GM12872 (cell line): ENCODE data around the gene TNIP2.

Source experiments
- CTCF ChIP-seq: IDR thresholded peaks from 3 replicates; pipeline ENCODE4 v1.5.1; 2011; ENCODE audit warnings: low read depth, mild to moderate bottlenecking, low read length, moderate library complexity; ENCODE audit not compliant: insufficient read depth

Gene TNIP2

GRCh38 chr4:2786794-2787229, 30.7 kb upstream of the TNIP2 start:
- TF ChIP-seq CTCF = no peak

DNA sequence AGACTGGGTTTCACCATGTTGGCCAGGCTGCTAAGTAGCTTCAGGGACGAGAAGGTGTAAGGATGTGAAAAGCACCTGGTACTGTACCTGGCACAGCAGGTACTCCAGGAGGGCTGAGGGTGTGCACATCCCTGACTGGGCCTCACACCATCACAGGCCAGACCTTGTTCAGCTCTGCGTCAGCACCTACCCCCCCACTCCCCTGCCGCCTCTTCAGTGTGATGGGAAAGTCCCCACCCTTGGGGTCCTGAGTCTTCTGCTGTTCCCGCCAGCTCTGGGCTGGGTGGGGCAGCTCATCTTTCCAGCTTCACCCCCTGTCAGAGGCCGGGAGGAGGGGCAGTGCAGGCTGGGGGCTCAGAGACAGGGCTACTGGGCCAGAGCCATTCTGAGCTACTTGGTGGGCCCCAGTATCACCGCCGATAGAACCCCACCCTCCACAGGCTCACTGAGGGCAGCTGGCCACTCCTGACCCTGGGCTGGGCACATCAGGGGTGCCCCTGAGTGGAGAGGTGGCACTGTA, 30.1 kb upstream of the TNIP2 start:
- TF ChIP-seq CTCF = no peak

DNA sequence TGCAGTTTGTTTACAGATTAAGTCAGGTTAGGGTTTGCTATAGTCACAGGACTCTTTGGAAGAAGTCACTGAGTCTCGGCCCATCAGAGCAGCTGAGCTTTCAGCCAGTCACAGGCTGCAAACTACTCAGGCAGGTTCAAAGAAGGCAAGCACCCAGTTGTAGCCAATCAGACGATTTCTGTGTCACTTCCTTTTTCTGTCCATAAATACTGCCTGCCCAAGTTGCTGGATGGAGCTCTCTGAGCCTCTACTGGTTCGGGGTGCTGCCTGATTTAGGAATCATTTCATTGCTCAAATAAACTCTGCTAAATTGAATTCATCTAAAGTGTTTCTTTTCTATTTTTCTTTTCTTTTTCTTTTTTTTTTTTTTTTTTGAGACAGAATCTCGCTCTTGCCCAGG, 29.5 kb upstream of the TNIP2 start:
- TF ChIP-seq CTCF = no peak

DNA sequence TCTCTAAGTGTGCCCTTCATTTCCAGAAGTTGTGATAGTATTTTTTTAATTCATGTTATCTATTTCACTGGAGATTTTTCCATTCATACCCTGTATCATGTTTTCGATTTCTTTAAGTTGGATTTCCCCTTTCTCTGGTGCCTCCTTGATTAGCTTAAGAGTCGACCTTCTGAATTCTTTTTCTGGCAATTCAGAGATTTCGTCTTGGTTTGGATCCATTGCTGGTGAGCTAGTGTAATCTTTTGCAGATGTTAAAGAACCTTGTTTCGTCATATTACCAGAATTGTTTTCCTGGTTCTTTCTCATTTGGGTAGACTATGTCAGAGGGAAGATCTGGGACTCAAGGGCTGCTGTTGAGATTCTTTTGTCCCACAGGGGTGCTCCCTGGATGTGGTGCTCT, 27.7 kb upstream of the TNIP2 start:
- no peak for TF ChIP-seq CTCF

GRCh38 chr4:2781911-2782310, 25.8 kb upstream of the TNIP2 start:
- TF ChIP-seq CTCF = no peak

DNA sequence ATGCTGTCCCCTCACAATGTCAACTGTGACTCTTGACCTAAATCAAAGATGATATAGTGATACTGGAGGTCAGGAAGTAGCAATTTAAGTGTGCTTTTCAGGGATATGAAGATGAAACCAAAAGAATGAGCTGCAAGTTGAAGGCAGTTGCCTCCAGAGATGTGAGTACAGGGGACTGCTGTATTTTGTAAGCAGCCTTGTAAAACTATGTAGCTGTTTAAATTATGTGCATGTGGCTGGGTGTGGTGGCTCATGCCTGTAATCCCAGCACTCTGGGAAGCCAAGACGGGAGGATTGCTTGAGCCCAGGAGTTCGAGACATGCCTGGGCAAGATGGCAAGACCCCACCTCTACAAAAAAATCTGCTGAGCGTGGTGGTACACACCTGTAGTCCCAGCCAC, 15.1 kb upstream of the TNIP2 start:
- TF ChIP-seq CTCF = no peak

DNA sequence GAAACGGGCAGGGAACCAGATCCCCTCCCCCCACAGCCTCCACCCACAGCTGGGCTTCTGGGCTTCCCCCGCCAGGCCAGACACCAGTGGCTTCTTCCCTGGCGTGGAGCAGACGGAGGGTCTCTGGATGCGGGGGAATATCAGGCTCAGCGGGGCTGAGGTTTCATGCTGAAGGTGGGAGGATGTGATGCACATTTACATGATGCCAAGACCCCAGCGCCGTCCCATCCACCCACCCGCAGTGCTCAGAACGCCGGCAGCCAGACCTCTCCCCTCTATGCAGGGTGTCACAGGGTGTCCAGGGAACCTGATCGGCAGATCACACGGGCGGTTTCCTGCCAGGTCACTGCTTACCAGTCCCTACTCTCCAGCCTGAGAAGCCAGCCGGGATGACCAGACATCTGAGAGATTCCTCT, 12.8 kb upstream of the TNIP2 start:
- no peak for TF ChIP-seq CTCF
